MCF 10A (cell line): Measurements from ENCODE around the gene BTBD1. TPM values are rescaled to one million over a fixed set of nuclear protein-coding genes. Genes with fewer than 3 reads are reported as not detected.

Experiments
- BruUV-seq: library from RNA; stranded (reverse); fragments of 400-500 nt; replicated peaks from 2 replicates; lab custom pipeline; 2021; lab: Mats Ljungman, UMichigan
- CTCF ChIA-PET: fragments of 300-600 bp; sonication (Branson Sonifier 250); formaldehyde crosslinking; extraction: SDS; loops from one replicate; lab custom pipeline; 2021; ENCODE audit warnings: antibody characterized with exemption, inconsistent platforms; lab: Yijun Ruan, JAX
- POLR2A ChIA-PET: fragments of 300-600, 350-650 bp; sonication (Branson Sonifier 250); formaldehyde crosslinking; extraction: SDS; loops from one replicate; lab custom pipeline; 2020; ENCODE audit warnings: antibody characterized with exemption, inconsistent platforms; lab: Yijun Ruan, JAX
- DNase-seq: peaks from one replicate; pipeline ENCODE4 v3.0.0-alpha.2; 2018; ENCODE audit not compliant: unreplicated experiment
- H3K27ac Mint-ChIP-seq: one replicate; pipeline ENCODE4 v1.8.0; 2022; ENCODE audit warnings: mild to moderate bottlenecking, low read depth, mixed read lengths; ENCODE audit not compliant: unreplicated experiment
- H3K27me3 Mint-ChIP-seq: one replicate; pipeline ENCODE4 v1.8.0; 2022; ENCODE audit warnings: mixed read lengths; ENCODE audit not compliant: insufficient read depth, unreplicated experiment
- H3K36me3 Mint-ChIP-seq: one replicate; pipeline ENCODE4 v1.8.0; 2022; ENCODE audit warnings: mild to moderate bottlenecking, moderate library complexity, mixed read lengths; ENCODE audit not compliant: insufficient read depth, unreplicated experiment
- H3K4me1 Mint-ChIP-seq: one replicate; pipeline ENCODE4 v1.8.0; 2022; ENCODE audit warnings: mixed read lengths; ENCODE audit not compliant: insufficient read depth, unreplicated experiment
- H3K4me3 Mint-ChIP-seq: one replicate; pipeline ENCODE4 v1.8.0; 2022; ENCODE audit warnings: mild to moderate bottlenecking, moderate library complexity, mixed read lengths; ENCODE audit not compliant: unreplicated experiment
- H3K9me3 Mint-ChIP-seq: one replicate; pipeline ENCODE4 v1.8.0; 2022; ENCODE audit warnings: mixed read lengths; ENCODE audit not compliant: unreplicated experiment
- CTCF ChIP-seq: fragments of 200-600 bp; IDR thresholded peaks from one replicate; pipeline ENCODE4 v1.8.0; 2022; ENCODE audit warnings: antibody characterized with exemption, mild to moderate bottlenecking; ENCODE audit not compliant: unreplicated experiment
- intact Hi-C: fragments of 100-400 bp; cut with micrococcal nuclease; formaldehyde crosslinking; loops from 2 replicates; pipeline ENCODE4 v1.14.1; 2022
- total RNA-seq: library from RNA; stranded (reverse); gene quantifications from 2 replicates; pipeline ENCODE4 v1.2.3, GENCODE V29; 2022

Gene BTBD1
- total RNA-seq, 1 experiment from 2014 or later, result 57.0 TPM

GRCh38 chr15:83068054-83068453, 1.0 kb upstream of the BTBD1 start:
- intact Hi-C loops, result loop anchor here (5.0 kb wide), 1 partner anchor 56 kb away; the partner anchor contains the start of gene C15orf40
- Mint-ChIP-seq H3K27ac (peak overlapping the region; percentile 35), H3K4me1 (peaks cover 11% of the 10 kb centered on the region), H3K27me3 (no peaks in the 10 kb centered on the region), H3K9me3 (no peaks in the 10 kb centered on the region), H3K36me3 (no peaks in the 10 kb centered on the region), H3K4me3 (no peak overlapping the region)
- ChIA-PET CTCF (no interaction called here), POLR2A (interaction anchor here (0.9 to 1.8 kb wide), 5 partner anchors 13 to 149 kb away, joined by 3 to 6 read pairs (median 4); partner anchors contain the start of gene C15orf40)
- BruUV-seq, result no TSS peak
- no peak for TF ChIP-seq CTCF
- no peak for DNase-seq

GRCh38 chr15:83067638-83067962, 548 bp upstream of the BTBD1 start:
- Mint-ChIP-seq H3K4me1 (peaks cover 11% of the 10 kb centered on the region), H3K36me3 (no peaks in the 10 kb centered on the region), H3K4me3 (no peak overlapping the region), H3K27ac (peak overlapping the region; percentile 35), H3K27me3 (no peaks in the 10 kb centered on the region), H3K9me3 (no peaks in the 10 kb centered on the region)
- POLR2A ChIA-PET, result interaction anchor here (0.5 to 3.4 kb wide), 25 partner anchors 8 to 528 kb away, joined by 3 to 34 read pairs (median 5); partner anchors contain the start of genes C15orf40, RAMAC, RPS17 and WHAMM
- CTCF ChIA-PET, result interaction anchor here (0.7 kb wide), 1 partner anchor 41 kb away, joined by 3 read pairs; no protein-coding TSS in a partner anchor
- intact Hi-C loops, result loop anchor here (1.0 to 5.0 kb wide), 2 partner anchors 55 to 140 kb away; partner anchors contain the start of genes C15orf40 and HDGFL3
- no peak for DNase-seq
- no peak for TF ChIP-seq CTCF
- BruUV-seq, result no TSS peak

- no peaks in the 10 kb centered on the region for H3K36me3 Mint-ChIP-seq
- H3K4me3 Mint-ChIP-seq, result no peak overlapping the region
- no peak for TF ChIP-seq CTCF
- peaks cover 11% of the 10 kb centered on the region for H3K4me1 Mint-ChIP-seq
- peak overlapping the region; percentile 79 for H3K27ac Mint-ChIP-seq
- CTCF ChIA-PET, result interaction anchor here (0.6 kb wide), 1 partner anchor 43 kb away, joined by 3 read pairs; no protein-coding TSS in a partner anchor
- BruUV-seq, result no TSS peak
- intact Hi-C loops, result loop anchor here (5.0 kb wide), 1 partner anchor 54 kb away; the partner anchor contains the start of gene C15orf40
- no peaks in the 10 kb centered on the region for H3K9me3 Mint-ChIP-seq
- H3K27me3 Mint-ChIP-seq, result no peaks in the 10 kb centered on the region
- peak; percentile 21 for DNase-seq
- POLR2A ChIA-PET, result interaction anchor here (0.6 to 3.4 kb wide), 26 partner anchors 8 to 531 kb away, joined by 3 to 34 read pairs (median 5); partner anchors contain the start of genes C15orf40, RAMAC, RPS17 and WHAMM
These were observed 868 bp downstream of the BTBD1 start for GRCh38 chr15:83066034-83066733.

GRCh38 chr15:83065431-83065830, 1.6 kb downstream of the BTBD1 start:
- intact Hi-C loops, result loop anchor here (5.0 kb wide), 1 partner anchor 53 kb away; the partner anchor contains the start of gene C15orf40
- H3K36me3 Mint-ChIP-seq, result no peaks in the 10 kb centered on the region
- no peak overlapping the region for H3K4me3 Mint-ChIP-seq
- POLR2A ChIA-PET, result interaction anchor here (0.5 to 3.4 kb wide), 16 partner anchors 8 to 530 kb away, joined by 3 to 34 read pairs (median 3); partner anchors contain the start of genes C15orf40 and RAMAC
- no peak for DNase-seq
- CTCF ChIA-PET, result no interaction called here
- TSS peak; percentile 98 for BruUV-seq
- H3K27ac Mint-ChIP-seq, result peak overlapping the region; percentile 79
- no peaks in the 10 kb centered on the region for H3K27me3 Mint-ChIP-seq
- H3K4me1 Mint-ChIP-seq, result peaks cover 11% of the 10 kb centered on the region
- no peaks in the 10 kb centered on the region for H3K9me3 Mint-ChIP-seq
- no peak for TF ChIP-seq CTCF
